ENCODE measurements around the gene COQ9.
"Not testable (repeated sequence)": the region's sequence is repeated elsewhere in the genome, so short reads cannot be mapped to it uniquely, and the experiment has no call there.

COQ9 gene

DNA sequence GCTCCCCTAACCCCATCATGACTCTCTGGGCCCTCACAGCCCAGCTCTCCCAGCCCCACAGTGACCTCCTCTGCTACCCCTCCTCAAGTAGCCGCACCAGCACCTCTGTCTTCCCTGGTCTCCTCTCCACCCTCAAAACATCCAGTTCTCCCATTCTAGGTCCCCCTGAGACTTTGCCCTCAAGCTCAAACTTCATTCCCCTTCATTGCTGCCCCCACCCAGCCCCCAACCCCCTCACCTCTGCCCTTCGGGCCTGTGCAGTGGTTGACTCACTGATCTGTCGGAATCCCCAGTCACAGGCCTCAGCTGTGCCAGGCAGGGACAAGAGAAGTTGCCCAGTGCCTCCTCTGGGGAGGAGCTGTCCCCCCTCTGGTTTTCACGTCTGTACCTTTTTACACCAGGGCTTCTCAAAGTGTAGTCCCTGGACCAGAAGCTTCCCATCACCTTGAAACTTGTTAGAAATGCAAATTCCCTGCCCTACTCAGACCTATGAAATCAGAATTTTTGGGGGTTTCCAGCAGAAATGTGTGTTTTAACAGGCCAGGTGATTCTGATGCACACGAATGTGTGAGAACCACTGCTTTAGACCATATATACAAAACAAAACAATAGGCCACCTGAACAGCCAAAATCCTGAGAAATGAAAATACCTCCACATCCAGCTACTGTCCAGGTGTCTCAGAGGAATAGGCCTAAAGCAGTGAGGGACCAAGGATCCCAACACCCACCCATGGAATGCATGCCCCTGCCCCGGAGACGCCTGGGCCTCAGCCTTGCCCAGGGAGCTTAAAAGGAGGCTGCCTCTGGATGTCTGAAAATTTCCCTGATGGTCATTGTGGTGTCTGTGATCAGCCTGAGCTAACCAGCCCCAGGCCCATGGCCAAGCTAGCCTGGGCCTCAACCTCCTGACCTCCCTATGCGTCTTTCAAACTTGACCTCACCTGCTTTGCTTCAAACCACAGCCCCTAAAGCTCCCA, 39.9 kb downstream of the COQ9 start:
- no peak for DNase-seq

DNA sequence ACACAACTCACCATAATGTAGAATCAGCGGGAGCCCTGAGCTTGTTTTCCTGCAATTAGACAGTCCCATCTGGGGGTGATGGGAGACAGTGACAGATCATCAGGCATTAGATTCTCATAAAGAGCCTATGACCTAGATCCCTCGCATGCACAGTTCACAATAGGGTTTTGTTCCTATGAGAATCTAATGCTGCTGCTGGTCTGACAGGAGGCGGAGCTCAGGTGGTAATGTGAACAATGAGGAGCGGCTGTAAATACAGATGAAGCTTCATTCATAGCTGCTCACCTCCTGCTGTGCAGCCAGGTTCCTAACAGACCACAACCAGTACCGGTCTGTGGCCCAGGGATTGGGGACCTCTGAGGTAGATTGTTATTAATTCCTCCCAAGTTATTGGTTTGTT, 42.0 kb downstream of the COQ9 start:
- DNase-seq = no peak

DNA sequence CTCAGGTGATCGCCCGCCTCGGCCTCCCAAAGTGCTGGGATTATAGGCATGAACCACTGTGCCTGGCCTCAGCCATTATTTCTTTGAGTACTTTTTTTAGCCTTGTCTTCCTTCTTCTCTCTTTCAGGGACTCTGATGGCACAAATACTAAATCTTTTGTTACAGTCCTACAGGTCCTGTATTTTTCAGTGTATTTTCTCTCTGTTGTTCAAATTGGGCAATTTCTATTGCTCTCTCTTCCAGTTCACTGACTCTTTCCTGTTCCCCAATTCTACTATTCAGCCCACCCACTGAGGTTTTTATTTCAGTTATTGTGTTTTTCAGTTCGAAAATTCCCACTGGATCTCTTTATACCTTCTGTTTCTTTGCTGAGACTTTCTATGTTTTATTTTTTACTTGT, 46.5 kb downstream of the COQ9 start:
- no peak for DNase-seq

DNA sequence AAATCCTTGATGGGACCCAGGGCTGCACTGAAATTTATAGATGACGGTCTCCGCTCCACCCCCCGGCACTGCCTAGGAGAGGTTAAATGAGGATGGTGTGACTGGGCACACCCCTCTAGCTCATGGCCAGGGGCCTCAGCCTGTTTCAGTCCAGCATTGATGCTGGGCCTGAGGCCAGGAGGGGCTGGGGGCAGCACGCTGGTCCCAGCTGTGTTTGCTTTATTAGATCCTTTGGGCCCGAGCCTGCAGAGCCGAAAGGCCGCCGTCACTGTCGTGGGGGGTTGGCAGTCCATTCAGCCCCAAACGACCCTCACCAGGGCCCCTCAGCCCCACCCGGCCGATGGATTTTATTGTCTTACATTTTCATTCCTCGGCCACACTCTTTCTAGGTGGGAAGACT, 49.8 kb downstream of the COQ9 start:
- no peak for DNase-seq

GRCh38 chr16:57498031-57498430, 50.8 kb downstream of the COQ9 start:
- DNase-seq = no peak

DNA sequence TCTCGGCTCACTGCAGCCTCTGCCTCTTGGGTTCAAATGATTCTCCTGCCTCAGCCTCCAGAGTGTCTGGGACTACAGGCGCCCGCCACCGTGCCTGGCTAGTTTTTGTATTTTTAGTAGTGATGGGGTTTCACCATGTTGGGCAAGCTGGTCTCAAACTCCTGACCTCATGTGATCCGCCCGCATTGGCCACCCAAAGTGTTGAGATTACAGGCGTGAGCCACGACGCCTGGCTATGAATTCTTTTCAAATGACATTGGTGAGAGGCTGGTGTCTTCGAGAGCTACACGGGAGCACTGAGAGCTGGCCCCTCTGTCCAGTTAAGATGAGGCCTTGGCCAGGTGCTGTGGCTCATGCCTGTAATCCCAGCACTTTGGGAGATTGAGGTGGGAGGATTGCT, 52.7 kb downstream of the COQ9 start:
- not testable (repeated sequence) for DNase-seq

DNA sequence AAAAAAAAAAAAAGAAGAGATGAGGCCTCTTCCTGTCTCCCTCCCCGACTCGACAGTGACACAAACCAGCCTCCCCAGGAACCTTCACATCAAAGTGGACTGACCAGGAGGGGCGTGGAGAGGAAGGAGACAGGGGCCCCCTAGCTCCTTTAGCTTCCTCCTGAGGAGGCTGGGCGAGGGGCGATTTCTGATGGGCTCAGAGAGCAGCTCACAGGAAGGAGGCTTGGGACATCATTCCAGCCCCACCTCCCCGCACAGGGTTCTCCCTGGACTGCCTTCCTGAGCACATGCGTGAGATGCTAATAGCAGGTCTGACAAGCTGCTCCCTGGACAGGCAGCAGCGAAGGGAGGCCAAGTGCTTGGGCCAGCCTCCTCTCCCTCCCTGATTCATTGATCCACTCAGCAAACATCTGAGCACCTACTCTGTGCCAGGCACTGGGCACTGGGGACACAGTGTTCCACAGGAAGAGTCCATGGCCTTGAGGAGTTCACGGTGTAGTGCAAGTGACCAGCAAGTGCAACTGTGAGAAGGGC, 53.4 kb downstream of the COQ9 start:
- DNase-seq = no peak

GRCh38 chr16:57501492-57501891, 54.2 kb downstream of the COQ9 start:
- DNase-seq = no peak

DNA sequence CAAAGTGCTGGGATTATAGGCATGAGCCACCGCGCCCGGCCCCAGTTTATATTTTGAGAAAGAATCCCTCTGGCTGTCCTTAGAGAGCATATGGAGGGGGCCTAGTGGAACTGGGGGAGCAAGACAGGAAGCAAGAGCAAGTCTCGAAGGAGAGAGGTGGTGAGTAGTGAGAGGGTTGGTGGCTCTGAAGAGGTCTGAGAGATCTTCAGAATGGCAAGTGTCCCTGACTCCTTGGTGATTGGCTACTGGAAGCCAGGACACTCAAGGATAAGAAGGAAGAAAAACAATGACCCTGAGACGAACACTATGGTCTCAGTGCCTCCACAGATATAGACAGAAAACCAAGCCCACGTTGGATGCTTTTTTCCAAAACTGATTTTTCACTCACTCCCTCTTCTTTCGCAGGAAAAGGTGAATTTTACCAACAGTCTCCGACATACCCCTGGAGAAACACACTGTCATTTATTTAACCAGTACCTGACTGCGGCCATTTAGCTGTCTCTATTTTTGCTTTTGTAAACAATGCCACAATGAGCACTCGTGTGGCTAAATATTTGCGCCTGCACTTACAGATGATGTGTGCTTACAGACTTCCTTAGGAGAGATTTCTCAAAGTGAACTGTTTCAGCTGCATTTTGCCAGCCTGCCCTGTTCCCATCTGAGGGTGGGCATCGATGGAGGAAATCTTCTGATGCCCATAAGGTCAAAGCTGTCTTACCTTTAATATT, 54.9 kb downstream of the COQ9 start:
- no peak for DNase-seq

DNA sequence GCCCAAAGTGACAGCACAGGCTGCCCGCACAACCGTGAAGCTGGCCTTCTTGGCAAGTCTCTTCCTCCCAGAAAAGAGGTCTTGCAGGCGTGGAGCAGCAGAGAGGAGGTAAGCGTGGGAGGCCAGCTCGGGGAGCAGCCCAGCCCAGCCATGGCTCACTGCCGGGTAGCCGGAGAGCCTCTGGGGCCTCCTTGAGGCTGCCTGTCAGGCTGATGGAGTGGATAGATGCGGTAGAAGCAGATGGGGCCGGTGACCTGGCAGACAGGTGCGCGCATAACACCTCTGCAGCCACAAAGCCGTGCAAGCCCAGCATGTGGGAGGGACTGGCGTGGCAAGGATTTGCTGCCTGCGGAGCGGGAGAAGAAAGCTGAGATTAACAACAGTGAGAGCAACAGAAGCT, 56.1 kb downstream of the COQ9 start:
- no peak for DNase-seq

DNA sequence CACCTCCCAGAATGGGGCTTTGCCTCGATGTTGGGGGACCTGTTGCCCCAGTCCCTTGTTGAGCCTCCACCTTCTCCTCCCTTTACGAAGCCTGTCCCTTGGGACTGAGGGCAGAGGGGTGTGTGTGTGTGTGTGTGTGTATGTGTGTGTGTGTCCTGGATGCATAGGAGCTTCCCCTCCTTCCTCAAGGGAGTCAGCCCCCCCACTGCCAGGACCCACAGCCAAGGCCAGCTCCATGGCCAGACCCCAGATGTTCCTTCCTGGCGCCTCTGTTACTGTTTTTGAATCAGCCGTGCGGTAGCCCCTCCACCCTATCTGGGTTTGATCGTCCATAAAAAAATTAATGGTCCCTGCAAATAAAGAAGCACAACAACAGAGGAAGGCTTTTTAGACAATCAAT, 56.7 kb downstream of the COQ9 start:
- DNase-seq = no peak

DNA sequence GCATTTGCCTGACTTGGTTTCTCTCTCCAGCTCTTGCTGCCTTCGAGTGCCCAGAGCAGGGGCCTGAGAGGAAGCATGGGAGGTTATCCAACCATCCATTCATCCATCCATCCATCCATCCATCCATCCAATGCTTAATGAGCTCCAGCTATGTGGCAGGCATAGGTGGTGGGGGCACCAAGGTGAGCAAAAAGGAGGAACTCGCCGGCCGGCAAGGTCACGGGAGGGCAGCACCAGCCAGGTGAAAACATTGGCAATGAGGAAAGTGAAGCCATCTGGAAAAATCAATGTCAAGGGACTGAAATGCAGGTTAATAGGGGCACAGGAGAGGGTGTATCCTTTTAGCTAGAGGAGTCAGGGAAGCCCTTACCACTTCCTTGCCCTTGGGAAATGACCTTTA, 57.2 kb downstream of the COQ9 start:
- DNase-seq = no peak

DNA sequence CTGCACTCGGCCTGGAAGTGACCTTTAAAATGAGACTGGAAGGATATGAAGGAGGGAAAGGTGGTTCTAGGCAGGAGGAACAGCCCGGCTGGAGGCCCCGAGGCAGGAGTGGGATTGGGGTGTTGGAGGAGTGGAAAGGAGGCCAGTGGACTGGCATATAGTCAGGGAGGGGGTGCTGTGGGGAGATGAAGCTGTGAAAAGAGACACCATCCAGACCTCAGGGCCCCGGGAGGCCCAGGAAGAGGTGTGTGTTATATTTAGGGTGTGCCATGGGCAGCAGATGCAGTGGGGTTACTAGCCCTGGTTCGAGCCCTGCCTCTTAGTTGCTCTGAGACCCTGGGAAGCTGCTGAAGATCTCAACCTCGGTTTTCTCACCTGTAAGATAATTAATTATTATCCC, 57.9 kb downstream of the COQ9 start:
- DNase-seq = no peak

DNA sequence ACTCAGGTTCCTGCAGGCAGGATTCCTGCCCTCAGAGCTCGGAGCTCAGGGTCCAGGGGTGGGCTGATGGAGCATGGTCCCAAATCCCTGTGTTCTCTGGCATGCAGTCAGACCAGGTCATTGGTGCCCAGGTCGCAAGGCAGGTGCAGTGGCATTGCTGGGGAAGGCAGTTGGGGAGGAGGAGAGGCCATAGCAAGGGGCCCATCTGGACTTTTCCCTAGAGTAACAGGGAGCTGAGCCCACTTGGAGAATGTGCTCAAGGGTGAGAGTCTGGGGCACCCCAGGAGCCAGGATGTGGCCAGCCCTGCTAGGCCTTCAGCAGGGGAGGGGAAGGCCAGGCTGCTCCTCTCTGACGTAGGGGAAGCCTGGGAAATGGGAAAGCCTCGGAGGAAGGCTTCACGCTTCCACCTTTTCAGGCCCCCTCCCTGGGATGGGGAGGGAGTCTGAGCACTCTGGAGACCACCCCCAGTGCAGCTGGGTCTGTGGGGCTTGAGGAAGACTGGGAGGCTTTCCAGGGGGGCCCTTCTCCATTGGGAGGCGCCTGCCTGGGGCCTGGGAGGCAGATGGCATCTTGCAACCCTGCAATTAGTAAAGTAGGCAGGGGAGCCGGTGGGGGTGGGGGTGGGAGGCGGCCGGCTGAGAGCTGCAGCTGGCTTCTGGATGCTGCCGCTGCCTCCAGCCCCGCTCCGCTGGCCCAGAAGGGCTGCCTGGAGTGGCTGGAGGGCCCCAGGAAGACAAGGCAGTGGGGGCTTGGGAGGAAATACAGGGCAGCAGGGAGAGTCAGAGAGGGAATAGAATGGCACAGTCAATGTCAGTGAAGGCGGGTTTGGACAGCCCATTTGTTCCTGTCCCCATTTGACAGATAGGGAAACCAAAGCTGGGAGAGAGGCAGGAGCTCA, 60.1 kb downstream of the COQ9 start:
- no peak for DNase-seq

GRCh38 chr16:57508035-57508425, 60.8 kb downstream of the COQ9 start:
- no peak for DNase-seq

DNA sequence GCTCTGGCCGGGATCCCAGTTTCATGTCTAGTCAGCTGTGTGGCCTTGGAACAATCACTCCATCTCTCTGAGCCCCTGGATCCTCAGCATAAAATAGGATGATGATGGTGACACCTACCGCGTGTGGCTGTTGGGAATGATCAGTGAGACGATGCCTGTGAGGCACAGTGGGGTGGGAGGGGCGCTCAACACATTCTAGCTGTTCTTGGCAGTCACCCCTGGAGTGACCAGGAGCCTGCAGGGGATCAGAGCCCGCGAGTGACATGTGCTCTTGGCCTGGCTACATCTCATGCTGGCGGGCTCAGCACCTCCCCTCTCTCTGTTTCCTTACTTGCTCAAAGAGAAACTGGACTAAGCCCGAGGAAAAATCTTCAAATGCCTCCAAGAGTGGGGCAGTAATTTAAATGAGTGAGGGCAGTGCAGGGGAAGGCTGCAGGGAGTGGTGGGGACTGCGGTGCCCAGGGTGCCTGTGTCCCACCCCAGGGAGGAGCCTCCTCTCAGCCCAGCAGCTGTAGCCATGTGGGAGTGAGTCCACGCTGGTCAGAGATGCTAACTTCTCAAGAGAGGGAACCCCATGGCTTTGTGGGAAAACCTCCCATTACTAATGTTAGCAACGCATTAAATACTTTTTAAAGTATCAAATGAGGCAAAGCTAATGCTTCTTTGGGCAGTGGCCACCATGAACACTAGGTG, 62.1 kb downstream of the COQ9 start:
- no peak for DNase-seq

- DNase-seq = no peak
Measured at GRCh38 chr16:57510016-57510871, 63.0 kb downstream of the COQ9 start.

Measured in right hindlimb (tissue), 1 donor.